Purkinje cell (primary cell): ENCODE data around the gene PAX1. TPM values are rescaled to one million over a fixed set of nuclear protein-coding genes. Genes with fewer than 3 reads are reported as not detected.

Experiments used
- polyA plus RNA-seq: library from polyadenylated mRNA; unstranded; fragments of >200 nt; fragmentation: Nextera tagmentation; gene quantifications from 2 replicates; pipeline ENCODE4 v1.2.1, GENCODE V29; 2014

PAX1 gene
- polyA plus RNA-seq = not detected in 2 replicates

DNA sequence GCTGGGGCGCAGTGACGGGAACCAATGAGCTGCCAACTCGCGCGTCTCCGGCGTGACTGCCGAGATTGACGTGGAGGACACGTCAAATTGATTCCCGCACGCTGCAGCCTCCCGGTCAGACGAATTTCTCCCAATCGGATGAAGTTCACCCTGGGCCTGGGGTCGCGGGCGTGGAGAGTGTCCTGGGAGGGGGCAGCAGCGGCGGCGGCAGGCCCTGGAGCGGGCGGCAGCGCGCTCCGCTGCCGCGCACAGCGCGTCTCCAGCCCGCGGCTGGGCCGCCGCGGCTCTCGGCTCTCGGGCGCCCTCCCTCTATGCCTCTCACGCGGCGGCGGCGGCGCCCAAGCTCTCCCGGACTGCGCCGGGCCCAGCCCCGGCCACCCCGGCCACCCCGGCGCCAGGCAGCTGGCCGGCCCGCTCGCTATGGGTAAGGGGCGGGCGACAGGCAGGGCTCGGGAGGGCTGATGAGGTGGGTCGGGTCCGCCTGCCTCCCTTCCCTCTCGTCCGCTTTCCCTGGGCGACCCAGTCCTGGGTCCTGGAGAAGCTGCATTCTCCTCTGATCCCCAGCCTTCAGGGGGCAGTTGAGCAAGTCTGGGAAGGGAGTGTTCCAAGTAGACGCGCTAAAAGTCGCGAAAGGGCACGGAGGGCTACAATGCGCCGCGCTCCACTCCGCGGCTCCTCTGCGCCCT, at the start of gene PAX1:
Gene PAX1 (plus strand): TSS at position 90 of the 686 bp plus-strand sequence. CDS start 49 bp downstream, at position 139.

Other genes starting within 250 kb of the PAX1 start
- 0.69 and 2.0 TPM in 2 replicates for gene NKX2-2, start 191.6 kb upstream of the PAX1 start, polyA plus RNA-seq